Erythroblast (primary cell): ENCODE measurements around the gene SNTB2.

ENCODE experiments used
- DNase-seq, 2 experiments: peaks; one replicate each; lab custom pipeline; 2025; lab: John Stamatoyannopoulos, UW
- GATA1 ChIP-seq: IDR thresholded peaks from 2 replicates; pipeline ENCODE4 v1.6.1; 2011; ENCODE audit warnings: low read depth, mild to moderate bottlenecking, control low read depth, low read length, moderate library complexity
- POLR2A ChIP-seq: IDR thresholded peaks from 2 replicates; pipeline ENCODE4 v1.6.1; 2011; ENCODE audit warnings: mild to moderate bottlenecking, low read length

Gene SNTB2

DNA sequence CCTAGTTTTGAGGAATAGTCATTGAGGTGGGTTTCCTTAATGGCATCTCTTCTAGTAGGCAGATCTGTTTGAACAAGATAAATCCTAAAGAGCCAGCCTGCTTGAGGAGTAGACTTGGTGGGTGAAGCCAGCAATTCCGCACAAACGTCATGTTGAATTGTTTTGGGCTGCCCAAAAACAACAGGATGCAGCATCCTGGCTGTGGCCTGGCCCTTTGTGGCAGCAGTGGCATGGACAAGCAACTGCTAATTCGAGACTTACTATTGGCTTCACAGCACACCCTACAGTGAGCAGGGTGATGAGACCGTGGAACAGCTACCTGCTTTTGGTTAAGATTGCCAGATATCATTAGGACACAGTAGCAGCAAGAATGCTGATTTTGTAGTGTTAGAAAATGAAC lies 114.9 kb downstream of the SNTB2 start:
- TF ChIP-seq GATA1: no peak
- no peak for TF ChIP-seq POLR2A
- no peak for DNase-seq

DNA sequence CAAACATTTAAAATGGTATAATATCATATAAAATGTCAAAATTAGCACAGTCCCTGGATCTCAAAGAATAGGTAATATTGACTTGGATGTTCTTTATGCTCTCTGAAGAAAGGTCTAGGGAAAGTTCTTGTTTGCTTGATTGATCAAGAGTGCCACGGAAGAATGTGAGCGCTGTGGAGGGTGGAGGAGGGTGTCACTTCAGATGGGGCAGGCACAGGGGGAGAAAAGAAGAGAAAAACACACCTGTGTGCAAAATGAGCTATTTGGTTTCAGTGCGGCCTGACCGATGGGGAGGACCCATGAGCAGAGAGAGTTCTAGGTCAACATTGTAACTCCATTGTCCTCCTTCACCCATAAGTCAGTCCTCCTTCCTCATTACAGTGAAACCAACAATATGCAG lies 115.3 kb downstream of the SNTB2 start:
- TF ChIP-seq GATA1: no peak
- DNase-seq: no peak

DNA sequence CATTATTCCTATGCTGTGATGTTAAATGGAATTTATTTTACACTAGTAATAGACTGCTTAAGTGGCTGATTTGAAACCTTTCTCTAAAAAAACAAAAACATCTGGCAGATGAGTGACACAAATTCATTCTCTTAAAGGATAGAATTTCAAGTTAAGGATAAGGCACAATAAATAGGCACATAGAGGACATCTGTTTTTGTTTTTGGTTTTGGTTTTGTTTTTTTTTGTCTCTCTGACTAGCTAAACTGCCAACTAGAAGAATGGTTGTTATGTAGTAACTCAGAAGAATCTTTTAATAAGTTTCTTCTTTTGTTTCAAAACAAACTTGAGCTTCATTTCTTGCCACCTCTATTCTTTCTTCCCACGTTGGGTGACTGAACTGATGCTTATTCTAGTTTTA lies 119.1 kb downstream of the SNTB2 start:
- TF ChIP-seq GATA1 (no peak), POLR2A (no peak)
- DNase-seq: no peak

DNA sequence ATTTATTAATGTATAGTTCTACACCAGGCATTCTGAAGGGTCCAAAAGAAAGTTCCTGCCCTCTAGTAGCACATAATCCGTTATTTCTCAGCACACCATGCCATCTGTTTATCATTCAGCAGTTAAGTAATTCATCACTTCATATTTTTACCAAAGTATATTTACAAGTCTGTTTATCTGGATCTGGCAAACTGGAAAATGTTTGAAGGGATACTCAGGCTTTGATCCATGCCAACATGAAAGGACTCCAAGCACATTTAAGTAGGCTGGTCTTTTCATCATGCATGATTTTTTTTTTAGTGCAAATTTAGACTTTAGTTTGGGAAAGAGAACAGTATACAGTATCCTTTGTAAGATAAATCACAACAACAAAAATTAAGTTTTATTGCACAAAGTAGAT lies 120.1 kb downstream of the SNTB2 start:
- DNase-seq: no peak
- TF ChIP-seq POLR2A (no peak), GATA1 (no peak)

DNA sequence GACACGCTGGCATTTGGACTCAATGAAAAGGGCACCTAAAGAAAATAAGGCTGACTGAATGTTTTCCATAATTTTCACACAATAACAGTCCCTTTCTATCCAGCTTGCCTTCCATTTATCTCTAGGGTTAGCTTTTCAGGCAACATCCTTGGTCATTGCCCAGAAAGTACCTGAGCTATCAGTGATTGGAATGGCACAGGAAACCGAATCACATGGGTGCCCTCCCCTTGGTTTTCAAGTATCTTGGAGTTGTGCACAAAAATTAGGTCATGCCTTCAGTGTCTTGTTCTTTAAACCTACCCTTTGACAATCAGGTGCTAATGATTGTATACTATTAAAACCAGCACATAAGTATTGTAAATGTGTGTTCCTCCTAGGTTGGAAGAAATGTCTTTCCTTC lies 120.9 kb downstream of the SNTB2 start:
- no peak for DNase-seq
- TF ChIP-seq GATA1 (no peak), POLR2A (no peak)

DNA sequence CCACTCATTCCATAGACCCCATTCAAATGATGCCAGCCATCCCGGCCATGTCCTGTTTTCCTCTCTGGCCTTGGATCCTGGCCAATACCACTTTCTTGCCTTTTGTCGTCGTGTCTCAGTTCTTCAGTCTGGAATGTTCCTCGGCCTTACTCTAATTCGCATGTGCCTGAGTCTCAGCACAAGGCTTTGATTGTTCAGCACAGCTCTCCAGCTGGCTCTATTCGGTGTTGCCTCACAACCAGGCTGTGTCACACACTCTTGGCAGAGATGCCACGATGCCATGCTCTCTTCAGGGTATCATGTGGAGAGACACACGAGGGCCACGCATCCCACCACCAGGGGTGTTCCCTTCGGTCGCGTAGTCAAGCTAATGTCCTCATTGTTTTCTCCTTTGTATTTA lies 122.4 kb downstream of the SNTB2 start:
- no peak for DNase-seq
- TF ChIP-seq GATA1: no peak

DNA sequence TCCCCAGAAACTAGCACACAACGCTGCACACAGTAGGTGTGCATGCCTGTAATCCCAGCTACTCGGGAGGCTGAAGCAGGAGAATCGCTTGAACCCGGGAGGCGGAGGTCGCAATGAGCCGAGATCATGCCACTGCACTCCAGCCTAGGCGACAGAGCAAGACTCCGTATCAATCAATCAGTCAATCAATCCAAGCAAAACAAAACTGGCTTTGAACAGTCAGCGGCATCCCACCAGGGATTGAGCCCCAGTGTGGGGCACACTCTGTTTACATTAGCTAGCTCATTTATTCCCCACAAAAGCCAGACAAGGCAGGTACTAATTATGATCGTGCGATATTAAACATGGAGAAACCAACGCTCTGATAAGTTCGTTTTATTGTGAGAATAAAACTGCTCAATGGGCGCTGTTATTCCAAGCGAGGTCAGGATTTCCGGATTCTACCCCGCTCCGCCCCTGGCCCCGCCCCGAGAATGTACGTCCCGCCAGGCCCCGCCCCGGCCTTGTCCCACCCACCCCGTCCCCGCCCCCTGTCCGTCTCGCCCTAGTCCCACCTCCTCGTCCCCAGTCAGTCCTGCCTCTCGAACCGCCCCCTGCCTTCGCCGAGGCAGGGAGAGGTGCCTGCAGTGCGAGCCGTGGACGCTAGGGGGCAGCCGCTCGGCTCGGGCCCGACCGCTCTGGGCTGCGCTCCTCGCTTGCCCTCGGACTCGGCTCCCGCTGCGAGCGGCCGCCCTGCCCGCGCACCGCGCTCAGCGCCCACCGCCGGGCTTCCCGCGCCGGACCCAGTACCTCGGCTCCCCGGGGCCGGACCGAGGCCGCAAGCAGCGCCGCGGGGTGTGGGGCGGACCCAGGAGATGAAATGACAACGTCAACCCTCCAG lies 123.9 kb downstream of the SNTB2 start, which contains the start of gene VPS4A:
TSS of gene VPS4A (plus strand) at position 698 of the 880 bp plus-strand sequence. CDS start at position 860, 162 bp downstream.
- DNase-seq: peak; percentile 97 to 99
- TF ChIP-seq POLR2A (peak; percentile 77), GATA1 (no peak)

DNA sequence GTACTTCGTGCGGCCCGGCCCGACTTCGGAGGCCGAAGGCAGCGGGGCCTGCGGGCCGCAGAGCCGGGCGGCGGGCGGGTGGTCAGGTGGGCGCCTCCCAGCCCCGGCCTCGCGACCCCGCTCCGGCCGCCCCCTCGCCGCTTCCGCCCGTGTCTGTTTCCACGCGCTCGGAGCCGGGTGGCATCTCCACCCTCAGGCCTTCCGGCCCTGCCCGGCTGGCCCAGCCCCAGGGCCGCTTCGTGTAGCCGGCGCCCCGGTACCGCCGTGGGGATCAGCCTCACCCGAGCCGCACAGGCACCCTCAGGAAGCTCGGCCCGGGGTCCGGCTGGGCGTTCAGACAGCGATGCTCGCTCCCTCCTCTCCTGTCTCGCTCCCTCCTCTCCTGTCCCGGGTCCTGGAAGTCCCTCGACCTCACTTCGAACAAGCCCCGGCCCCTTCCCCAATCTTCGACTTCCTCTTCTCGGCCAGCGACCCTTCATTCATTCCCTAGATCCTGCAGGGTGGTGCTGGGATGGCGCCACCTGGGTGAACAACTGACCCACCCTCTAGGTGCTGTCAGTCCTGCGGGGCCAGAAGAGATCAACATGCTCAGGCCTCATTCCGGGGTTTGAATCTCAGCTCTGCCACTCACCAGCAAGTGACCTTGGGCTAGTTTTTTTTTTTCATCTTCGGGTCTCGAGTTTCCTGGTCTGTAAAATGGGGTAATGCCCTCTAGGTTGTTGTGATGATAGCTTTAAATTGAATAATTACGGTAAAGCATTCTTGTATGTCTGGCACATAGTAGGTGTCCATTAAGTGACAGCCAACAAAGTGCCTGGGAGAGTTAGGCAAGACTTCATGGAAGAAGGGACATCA lies 124.8 kb downstream of the SNTB2 start:
- DNase-seq: peak; percentile 67 to 79
- TF ChIP-seq GATA1: no peak
- no peak for TF ChIP-seq POLR2A

DNA sequence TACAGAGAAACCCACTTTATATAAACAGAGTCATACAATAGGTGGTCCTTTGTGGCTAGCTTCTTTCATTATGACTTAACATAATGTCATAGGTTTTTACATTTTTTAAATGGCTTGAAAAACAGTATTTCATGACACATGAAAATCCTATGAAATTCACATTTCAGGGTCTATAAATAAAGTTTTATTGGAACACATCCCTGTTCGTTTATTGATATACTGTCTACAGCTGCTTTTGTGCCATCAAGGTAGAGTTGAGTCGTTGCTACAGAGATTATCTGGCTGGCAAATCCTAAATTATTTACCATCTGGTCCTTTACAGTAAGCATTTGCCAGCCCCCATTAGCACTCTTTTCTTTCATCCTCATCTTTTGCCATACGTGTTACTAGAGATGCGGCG lies 126.5 kb downstream of the SNTB2 start:
- TF ChIP-seq GATA1: no peak
- no peak for TF ChIP-seq POLR2A
- no peak for DNase-seq

DNA sequence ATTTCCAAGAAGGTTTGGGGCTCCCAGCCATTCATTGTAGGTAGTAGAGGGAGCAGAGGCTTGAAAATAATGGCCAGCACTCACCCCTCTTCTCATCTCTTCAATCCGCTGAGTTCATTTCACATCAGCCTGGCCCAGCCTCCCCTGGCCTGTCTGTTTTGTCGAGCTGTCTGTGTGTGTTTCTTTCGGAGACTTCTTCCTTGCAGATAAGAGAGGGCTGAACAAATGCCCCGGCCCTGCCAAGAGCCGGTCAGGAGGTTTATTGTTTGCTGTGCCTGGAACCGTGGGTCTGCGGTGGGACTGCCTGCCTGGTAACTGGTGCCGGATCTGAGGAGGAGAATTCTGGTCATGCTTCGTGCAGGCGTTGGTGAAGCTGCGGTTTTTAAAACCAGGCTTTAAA lies 127.6 kb downstream of the SNTB2 start:
- no peak for DNase-seq
- TF ChIP-seq POLR2A (no peak), GATA1 (no peak)

DNA sequence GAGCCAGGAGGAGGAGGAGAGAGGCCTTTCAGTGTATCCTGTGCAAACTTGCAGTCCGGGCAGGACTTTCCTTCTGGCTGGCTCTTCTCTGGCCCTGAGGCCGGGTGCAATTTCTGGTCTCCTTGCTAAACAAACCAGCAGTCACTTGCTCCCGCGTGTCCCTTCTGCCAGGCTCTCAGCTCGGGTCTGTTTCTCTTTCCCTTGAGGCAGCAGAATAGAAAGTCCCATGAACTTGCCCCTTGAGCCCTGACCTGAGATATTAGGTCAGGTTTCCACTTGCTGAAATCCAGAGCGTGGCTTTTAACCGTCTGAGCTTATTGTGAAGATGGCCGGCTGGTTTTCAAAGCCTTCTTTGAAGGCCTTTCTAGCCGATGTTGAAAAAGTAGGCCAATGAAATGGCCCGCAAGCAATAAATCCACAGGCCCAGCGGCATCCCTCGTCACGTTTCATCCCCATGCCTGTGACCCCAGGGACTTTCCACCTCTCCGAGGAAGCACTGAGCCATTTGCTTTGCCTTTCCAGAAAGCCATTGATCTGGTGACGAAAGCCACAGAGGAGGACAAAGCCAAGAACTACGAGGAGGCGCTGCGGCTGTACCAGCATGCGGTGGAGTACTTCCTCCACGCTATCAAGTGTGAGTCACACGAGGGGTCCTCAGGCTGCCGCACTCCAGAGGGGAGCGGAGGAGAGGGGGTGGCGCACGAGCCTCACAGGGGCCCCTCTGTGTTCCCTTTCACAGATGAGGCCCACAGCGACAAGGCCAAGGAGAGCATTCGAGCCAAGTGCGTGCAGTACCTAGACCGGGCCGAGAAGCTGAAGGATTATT lies 128.7 kb downstream of the SNTB2 start:
- no peak for DNase-seq
- TF ChIP-seq GATA1 (no peak), POLR2A (no peak)

DNA sequence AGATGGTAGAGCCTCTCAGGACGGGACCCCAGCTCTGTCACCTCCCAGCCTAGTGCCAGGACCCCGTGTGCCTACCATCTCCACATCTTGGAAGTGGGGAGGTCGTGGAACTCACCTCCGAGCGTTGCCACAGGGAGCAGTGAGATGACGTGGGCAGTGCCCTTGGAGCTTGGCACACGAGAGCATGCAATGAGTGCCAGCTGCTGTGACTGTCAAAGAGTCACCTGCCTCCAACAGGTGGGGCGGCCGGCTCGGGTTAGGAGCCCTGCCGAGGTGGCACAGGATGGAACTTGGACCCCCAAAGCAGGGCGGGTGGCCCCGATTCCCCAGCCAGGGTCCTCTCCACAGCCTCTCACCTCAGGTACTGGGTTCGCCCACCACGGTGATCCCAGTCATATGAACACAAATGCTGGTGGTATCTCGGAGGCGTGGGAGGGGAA lies 129.7 kb downstream of the SNTB2 start:
- TF ChIP-seq POLR2A: no peak
- no peak for TF ChIP-seq GATA1
- no peak for DNase-seq

DNA sequence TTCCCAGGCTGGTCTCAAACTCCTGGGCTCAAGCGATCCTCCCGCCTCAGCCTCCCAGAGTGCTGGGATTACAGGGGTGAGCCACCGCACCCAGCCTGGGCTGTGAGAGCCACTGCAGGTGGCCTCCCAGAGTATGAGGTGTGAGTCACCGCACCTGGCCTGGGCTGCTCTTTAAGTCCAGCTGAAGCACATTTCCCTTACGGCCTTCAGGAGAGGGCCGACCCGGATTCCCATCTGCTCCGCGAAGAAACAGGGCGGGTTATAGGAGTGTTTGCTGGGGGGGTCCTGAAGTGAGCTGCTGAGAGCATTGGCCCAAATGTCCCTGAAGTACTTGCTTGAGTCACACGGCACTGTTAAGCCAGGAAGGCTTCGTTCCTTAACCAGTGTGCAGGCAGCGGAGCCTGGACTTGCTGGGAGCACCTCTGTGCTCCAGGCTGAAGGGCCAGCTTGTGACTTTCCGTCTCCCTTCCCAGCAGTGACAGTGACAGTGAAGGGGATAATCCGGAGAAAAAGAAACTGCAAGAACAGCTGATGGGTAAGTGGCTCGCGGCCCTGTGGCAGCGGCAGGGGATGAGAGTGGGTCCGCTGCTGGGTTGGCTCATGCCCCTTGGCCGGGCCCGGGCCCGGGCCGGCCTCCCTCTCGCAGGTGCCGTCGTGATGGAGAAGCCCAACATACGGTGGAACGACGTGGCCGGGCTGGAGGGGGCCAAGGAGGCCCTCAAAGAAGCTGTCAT lies 131.4 kb downstream of the SNTB2 start:
- DNase-seq: no peak
- TF ChIP-seq GATA1 (no peak), POLR2A (no peak)
